COLO829 (cell line): ENCODE data around the gene SLC30A7.
A peak's percentile ranks its signal among the peaks of the same experiment; 100 is the strongest.

ENCODE experiments used
- DNase-seq: peaks from one replicate; pipeline ENCODE4 v3.0.0; 2012; ENCODE audit warnings: low spot score

SLC30A7 gene

GRCh38 chr1:100982793-100983192 is 86.9 kb downstream of the SLC30A7 start:
- no peak for DNase-seq

- DNase-seq = no peak
Measured at GRCh38 chr1:100988121-100988520, 92.2 kb downstream of the SLC30A7 start.

- no peak for DNase-seq
Measured at GRCh38 chr1:100989306-100990077, 93.6 kb downstream of the SLC30A7 start.

- no peak for DNase-seq
Measured at GRCh38 chr1:100995198-100995988, 99.5 kb downstream of the SLC30A7 start.

- DNase-seq = no peak
Measured at GRCh38 chr1:100998426-100998825, 102.5 kb downstream of the SLC30A7 start.

GRCh38 chr1:101000131-101000873 is 104.4 kb downstream of the SLC30A7 start:
- DNase-seq = no peak

GRCh38 chr1:101002551-101002950 is 106.7 kb downstream of the SLC30A7 start:
- peak; percentile 35 for DNase-seq

GRCh38 chr1:101003012-101003650 is 107.2 kb downstream of the SLC30A7 start:
- DNase-seq = no peak

GRCh38 chr1:101004061-101004460 is 108.2 kb downstream of the SLC30A7 start:
- DNase-seq = no peak

GRCh38 chr1:101004670-101005069 is 108.8 kb downstream of the SLC30A7 start:
- DNase-seq = no peak

GRCh38 chr1:101005183-101005582 is 109.3 kb downstream of the SLC30A7 start:
- no peak for DNase-seq

- no peak for DNase-seq
Measured at GRCh38 chr1:101005871-101006270, 110.0 kb downstream of the SLC30A7 start.

- no peak for DNase-seq
Measured at GRCh38 chr1:101006553-101006952, 110.7 kb downstream of the SLC30A7 start.

GRCh38 chr1:101008229-101008834 is 112.4 kb downstream of the SLC30A7 start:
- no peak for DNase-seq

- DNase-seq = no peak
Measured at GRCh38 chr1:101013776-101014175, 117.9 kb downstream of the SLC30A7 start.

- no peak for DNase-seq
Measured at GRCh38 chr1:101017448-101017847, 121.6 kb downstream of the SLC30A7 start.

- DNase-seq = no peak
Measured at GRCh38 chr1:101022294-101022693, 126.4 kb downstream of the SLC30A7 start.

GRCh38 chr1:101025283-101025656 is 129.4 kb downstream of the SLC30A7 start:
- no peak for DNase-seq

- DNase-seq = peak; percentile 19
Measured at GRCh38 chr1:101025657-101026429, 130.0 kb downstream of the SLC30A7 start, which contains the start of gene DPH5. DPH5 (minus strand) TSS chr1:101025784; CDS start chr1:101025443, 341 bp downstream.

- no peak for DNase-seq
Measured at GRCh38 chr1:101026430-101026788, 130.5 kb downstream of the SLC30A7 start.
